GM10266 (cell line): Measurements from ENCODE around the gene AK4.

Experiments
- DNase-seq: peaks from one replicate; pipeline ENCODE4 v3.0.0; 2012; ENCODE audit errors: extremely low spot score
- TF ChIP-seq, protein P1 (sequence below): IDR thresholded peaks from 2 replicates; pipeline ENCODE4 v1.5.1; 2012; ENCODE audit warnings: mild to moderate bottlenecking, low read depth; ENCODE audit not compliant: control insufficient read depth, insufficient read depth; ENCODE audit errors: missing control alignments

Gene AK4

DNA sequence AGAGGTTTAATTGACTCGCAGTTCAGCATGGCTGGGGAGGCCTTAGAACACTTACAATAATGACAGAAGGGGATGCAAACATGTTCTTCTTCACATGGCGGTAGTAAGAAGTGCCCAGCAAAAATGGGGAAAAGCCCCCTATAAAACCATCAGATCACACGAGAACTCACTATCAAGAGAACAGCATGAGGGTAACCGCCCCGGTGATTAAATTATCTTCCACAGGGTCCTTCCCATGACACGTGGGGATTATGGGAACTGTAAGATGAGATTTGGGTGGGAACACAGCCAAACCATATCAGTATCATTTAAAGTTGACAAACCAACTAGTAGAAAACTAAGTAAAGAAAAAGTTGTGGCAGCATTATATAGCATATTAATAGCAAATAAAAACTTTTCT is 90.0 kb downstream of the AK4 start:
- TF ChIP-seq, protein P1, sequence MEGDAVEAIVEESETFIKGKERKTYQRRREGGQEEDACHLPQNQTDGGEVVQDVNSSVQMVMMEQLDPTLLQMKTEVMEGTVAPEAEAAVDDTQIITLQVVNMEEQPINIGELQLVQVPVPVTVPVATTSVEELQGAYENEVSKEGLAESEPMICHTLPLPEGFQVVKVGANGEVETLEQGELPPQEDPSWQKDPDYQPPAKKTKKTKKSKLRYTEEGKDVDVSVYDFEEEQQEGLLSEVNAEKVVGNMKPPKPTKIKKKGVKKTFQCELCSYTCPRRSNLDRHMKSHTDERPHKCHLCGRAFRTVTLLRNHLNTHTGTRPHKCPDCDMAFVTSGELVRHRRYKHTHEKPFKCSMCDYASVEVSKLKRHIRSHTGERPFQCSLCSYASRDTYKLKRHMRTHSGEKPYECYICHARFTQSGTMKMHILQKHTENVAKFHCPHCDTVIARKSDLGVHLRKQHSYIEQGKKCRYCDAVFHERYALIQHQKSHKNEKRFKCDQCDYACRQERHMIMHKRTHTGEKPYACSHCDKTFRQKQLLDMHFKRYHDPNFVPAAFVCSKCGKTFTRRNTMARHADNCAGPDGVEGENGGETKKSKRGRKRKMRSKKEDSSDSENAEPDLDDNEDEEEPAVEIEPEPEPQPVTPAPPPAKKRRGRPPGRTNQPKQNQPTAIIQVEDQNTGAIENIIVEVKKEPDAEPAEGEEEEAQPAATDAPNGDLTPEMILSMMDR: no peak

DNA sequence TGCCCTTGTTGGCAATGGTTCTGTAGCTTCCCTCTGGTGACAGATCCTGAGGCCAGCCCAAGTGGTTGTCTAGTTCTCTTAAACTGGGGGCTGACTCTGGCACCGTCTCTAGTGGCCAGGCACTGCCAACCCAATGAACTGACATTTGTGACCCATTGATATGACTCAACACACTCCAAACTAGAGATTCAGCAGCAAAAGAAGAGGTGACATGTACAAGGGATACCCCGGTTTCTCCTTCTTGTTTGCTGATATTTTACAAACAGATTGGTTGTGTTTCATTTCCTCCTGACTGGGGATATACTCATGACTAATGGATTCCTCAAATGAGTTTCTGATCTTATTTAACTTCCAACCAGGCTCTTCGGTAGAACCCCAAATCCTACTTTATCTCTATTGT is 95.5 kb downstream of the AK4 start:
- TF ChIP-seq, protein P1: no peak
- no peak for DNase-seq

More for the DNA sequence above, 90.0 kb downstream of the AK4 start:
- DNase-seq: no peak

GRCh38 chr1:65245295-65245694 is 97.3 kb downstream of the AK4 start:
- TF ChIP-seq, protein P1: no peak
- no peak for DNase-seq

- TF ChIP-seq, protein P1: no peak
- DNase-seq: no peak
Measured at GRCh38 chr1:65247419-65248359, 99.7 kb downstream of the AK4 start.

DNA sequence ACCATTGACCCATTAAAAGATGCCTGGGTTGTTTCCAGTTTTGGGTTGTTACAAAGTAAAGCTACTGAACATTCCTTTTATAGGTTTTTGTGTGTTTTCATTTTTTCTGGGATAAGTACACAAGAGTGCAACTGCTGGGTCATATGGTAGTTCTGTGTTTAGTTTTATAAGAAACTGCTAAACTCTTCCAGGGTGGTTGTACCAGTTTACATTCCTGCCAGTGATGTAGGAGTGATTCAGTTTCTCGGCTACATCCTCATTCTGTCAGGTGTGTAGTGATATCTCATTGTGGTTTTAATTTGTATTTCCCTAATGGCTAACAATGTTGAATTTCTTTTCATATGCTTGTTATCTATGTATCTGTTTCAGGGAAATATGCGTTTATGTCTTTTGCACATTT is 102.8 kb downstream of the AK4 start:
- no peak for DNase-seq
- TF ChIP-seq, protein P1: no peak

GRCh38 chr1:65253800-65254319 is 105.9 kb downstream of the AK4 start:
- TF ChIP-seq, protein P1: no peak
- no peak for DNase-seq
